SU-DHL-6 (cell line): ENCODE data around the gene HIPK4.
"Not testable (repeated sequence)": the region's sequence is repeated elsewhere in the genome, so short reads cannot be mapped to it uniquely, and the experiment has no call there.

Experiments
- CTCF ChIP-seq: fragments of 200-600 bp; sonication (generic); IDR thresholded peaks from one replicate; pipeline ENCODE4 v1.5.1; 2017; ENCODE audit warnings: antibody characterized with exemption, mild to moderate bottlenecking, low read length, moderate library complexity; ENCODE audit not compliant: insufficient read depth, poor library complexity, severe bottlenecking
- EZH2phosphoT487 ChIP-seq: fragments of 200-600 bp; sonication (generic), shearing (Covaris generic); conservative IDR thresholded peaks from 2 replicates; pipeline ENCODE4 v1.6.1; 2018; ENCODE audit warnings: mild to moderate bottlenecking, antibody characterized with exemption, low read length, moderate library complexity, mixed read lengths

- TF ChIP-seq EZH2phosphoT487, CTCF: not testable (repeated sequence)
Measured at GRCh38 chr19:40430242-40430641, 40.3 kb upstream of the HIPK4 start.
